ENCODE data around the gene GBP2. TPM values are rescaled to one million over a fixed set of nuclear protein-coding genes. Genes with fewer than 3 reads are reported as not detected.
"Not testable (repeated sequence)": the region's sequence is repeated elsewhere in the genome, so short reads cannot be mapped to it uniquely, and the experiment has no call there.

Gene GBP2
- total RNA-seq, 1 experiment from 2014 or later = not detected

DNA sequence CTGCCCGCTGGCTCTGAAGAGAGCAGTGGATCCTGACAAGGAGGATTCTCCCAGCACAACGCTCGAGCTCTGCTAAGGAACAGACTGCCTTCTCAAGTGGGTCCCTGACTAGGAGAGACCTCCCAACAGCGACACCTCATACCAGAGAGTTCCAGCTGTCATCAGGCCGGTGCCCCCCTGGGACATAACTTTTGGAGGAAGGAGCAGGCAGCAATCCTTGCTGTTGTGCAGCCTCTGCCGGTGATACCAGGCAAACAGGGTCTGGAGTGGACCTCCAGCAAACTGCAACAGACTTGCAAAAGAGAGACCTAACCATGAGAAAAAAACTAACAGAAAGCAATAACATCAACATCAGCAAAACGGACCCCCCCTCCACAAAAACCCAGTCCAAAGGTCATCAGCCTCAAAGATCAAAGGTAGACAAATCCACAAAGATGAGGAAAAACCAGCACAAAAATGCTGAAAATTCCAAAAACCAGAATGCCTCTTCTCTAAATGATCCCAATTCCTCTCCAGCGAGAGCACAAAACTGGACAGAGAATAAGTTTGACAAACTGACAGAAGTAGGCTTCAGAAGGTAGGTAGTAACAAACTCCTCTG, 53.3 kb downstream of the GBP2 start:
- DNase-seq (ENCODE audit: low spot score); in situ Hi-C loops (cut with HindIII; ENCODE audit: low sequenced_read_pairs): not testable (repeated sequence)

DNA sequence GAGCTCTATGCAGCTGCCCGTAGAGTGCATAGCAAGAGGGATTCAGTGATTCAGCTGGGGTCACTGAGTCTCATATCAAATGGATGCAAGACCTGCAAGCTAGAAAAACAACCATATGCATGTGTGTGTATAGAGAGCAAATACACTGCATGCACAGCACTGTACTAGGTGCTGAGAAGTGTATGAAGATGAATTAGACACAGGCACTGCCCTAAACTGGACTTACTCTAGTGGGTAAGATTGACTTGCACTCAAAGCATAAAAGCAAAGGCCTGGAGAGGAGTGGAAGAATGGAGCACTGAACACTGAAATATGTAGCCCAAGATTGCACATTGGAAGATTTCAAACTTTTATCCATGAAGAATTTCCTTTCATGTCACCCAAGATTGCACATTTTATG, 55.4 kb downstream of the GBP2 start:
- in situ Hi-C loops (cut with HindIII; ENCODE audit: low sequenced_read_pairs) = no loop called here
- no peak for DNase-seq (ENCODE audit: low spot score)

DNA sequence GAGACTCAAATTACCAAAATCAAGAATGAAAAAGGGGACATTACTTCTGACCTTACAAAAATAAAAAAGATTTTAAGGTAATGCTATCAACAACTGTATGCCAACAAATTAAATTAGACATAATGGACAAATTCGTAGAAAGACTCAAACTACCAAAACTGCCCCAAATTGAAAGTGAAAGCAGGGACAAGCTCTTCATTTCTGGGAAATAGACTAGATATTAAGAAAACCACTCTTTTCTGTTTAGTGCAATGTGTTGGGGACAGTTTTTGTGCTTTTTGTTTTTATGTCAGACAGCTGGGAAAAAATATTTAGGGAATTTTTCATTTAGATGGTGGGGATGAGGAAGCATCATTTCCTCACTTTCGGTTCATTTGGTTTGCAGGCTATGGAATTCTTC, 56.0 kb downstream of the GBP2 start:
- no peak for DNase-seq (ENCODE audit: low spot score)
- in situ Hi-C loops (cut with HindIII; ENCODE audit: low sequenced_read_pairs) = no loop called here

DNA sequence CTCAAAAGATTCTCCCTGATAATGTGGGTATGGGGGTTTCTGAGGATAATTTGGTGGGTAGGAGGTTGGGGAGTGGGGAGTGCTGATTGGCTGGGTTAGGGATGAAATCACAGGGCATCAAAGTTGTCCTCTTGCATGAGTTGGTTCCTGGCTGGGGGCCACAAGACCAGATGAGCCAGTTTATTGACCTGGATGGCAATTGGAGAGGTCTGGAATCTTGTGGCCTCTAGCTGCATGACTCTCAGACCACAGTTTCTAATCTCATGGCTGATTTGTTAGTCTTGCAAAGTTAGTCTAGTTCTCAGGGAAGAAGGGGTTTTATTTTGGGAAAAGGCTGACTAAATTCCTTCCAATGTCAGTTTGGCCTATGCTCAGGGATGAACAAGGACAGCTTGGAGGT, 57.6 kb downstream of the GBP2 start:
- in situ Hi-C loops (cut with HindIII; ENCODE audit: low sequenced_read_pairs) = no loop called here
- no peak for DNase-seq (ENCODE audit: low spot score)

DNA sequence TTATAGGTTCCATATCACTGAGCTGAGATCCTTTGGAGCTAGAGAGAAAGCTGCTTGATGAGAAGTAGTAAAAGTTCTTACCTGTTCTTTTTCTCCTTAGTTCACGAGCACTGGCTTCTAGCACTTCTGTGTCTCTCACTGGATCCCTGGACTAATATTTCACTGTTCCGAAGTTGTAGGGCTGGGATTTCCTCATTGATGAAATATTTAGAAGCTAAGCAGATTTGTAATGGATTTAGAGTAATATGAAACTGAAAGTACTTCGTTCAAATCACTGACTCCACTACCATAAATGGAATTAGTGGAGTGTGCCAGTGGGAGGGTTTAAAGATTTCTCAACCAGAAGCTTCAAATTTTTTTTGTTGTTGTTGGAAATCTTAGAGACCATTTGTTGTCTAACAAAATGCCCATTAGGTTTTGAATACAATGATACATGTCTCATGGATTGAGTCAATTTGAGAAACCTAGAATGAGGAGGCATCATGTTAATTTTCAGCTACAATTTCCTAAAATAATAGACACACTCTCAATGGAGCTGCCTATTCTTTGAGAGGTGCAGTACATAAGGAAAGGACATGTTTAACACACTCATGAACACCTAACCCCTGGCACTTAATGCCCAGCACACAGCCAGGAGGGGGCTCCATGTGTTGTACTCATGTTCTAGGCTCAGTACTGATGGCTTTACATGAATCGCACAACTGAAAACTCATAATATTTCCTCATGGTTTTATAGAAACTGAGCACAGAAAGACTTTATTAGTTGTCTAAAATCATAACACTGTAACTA, 60.6 kb downstream of the GBP2 start, which contains the start of gene GBP1:
GBP1 (minus strand) TSS at position 130 of the 790 bp plus-strand sequence. CDS start 1,974 bp downstream, outside the sequence.
- DNase-seq (ENCODE audit: low spot score) = peak; percentile 6
- in situ Hi-C loops (cut with HindIII; ENCODE audit: low sequenced_read_pairs) = no loop called here

DNA sequence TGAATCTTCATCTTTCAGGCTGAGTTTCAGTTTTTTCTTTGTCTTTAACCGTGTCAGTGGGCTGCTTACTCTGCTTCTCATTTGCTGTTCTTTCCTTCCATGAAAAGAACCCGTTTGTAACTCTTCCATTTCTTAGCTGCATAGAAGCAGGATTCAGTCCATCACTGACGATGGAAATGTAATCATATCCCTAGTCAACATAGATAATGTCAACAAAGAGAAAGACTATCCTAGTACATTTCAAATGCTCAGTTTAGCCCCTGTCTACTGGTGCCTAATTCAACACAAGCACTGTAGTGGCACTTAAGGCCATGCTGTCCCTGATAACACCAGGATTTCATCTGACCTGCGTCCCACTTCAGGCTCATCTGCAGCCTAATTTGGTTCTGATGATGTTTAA, 61.3 kb downstream of the GBP2 start:
- no peak for DNase-seq (ENCODE audit: low spot score)
- in situ Hi-C loops (cut with HindIII; ENCODE audit: low sequenced_read_pairs) = no loop called here

DNA sequence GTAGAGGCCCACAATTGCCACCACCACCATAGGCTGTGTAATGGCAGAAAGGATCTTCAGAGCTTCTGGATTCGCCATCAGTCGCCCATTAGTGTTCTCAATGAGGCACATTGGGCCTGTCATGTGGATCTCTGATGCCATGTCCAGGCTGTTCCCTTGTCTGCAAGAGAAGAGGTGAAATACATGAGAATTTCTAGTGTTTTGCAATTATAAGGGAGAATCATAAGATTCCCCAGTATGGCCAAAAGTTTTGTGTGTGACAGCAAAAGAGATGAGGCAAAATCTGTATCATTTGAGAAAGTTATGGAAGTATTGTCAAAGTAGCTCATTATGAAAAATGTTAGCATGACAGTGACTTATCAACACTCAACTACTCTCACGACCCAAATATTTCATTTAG, 62.8 kb downstream of the GBP2 start:
- no peak for DNase-seq (ENCODE audit: low spot score)
- in situ Hi-C loops (cut with HindIII; ENCODE audit: low sequenced_read_pairs) = no loop called here

DNA sequence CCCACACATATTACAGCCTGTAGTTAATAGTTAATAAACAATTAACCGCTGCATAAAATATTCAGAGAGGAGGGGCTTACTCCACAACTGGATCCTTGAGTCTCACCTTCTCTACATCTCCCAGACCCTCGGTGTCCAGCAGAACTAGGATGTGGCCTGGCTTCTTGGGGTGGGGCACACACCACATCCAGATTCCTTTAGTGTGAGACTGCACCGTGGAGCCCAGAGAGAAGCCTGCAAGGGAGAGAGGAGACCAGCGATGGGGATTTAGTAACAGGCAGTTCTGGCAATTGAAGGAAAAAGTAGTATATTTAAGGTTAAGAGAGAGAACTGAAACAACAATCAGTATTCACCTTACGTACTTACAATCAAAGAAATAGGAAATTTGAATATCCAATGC, 65.8 kb downstream of the GBP2 start:
- DNase-seq (ENCODE audit: low spot score) = no peak
- in situ Hi-C loops (cut with HindIII; ENCODE audit: low sequenced_read_pairs) = no loop called here

Other genes with a start within 250 kb of the GBP2 start
- gene GTF2B, start 234.5 kb downstream of the GBP2 start, total RNA-seq (2014; rRNA removed; shearing (Covaris generic)) = 50.9 and 51.8 TPM in 2 replicates
- 49.2 and 82.6 TPM in 2 replicates for gene KYAT3, start 133.5 kb downstream of the GBP2 start, total RNA-seq (2014; rRNA removed; shearing (Covaris generic))
- 7.2 and 13.6 TPM in 2 replicates for gene RBMXL1, start 133.5 kb downstream of the GBP2 start, total RNA-seq (2014; rRNA removed; shearing (Covaris generic))
- gene GBP3, start 103.2 kb downstream of the GBP2 start, total RNA-seq (2014; rRNA removed; shearing (Covaris generic)) = not detected in 2 replicates
- not detected in 2 replicates for gene GBP1, start 60.9 kb downstream of the GBP2 start, total RNA-seq (2014; rRNA removed; shearing (Covaris generic))
- gene GBP7, start 49.9 kb upstream of the GBP2 start, total RNA-seq (2014; rRNA removed; shearing (Covaris generic)) = not detected in 2 replicates
- not detected in 2 replicates for gene GBP4, start 72.8 kb upstream of the GBP2 start, total RNA-seq (2014; rRNA removed; shearing (Covaris generic))
- gene GBP5, start 146.7 kb upstream of the GBP2 start, total RNA-seq (2014; rRNA removed; shearing (Covaris generic)) = not detected in 2 replicates
- not detected in 2 replicates for gene GBP6, start 237.9 kb upstream of the GBP2 start, total RNA-seq (2014; rRNA removed; shearing (Covaris generic))

Measured in G401 (cell line).